Epidermal melanocyte (primary cell): ENCODE data around the gene TOMM40.
"Not testable (repeated sequence)": the region's sequence is repeated elsewhere in the genome, so short reads cannot be mapped to it uniquely, and the experiment has no call there.

Experiments used
- DNase-seq: peaks from one replicate; pipeline ENCODE4 v3.0.0; 2011; ENCODE audit warnings: low spot score; ENCODE audit not compliant: insufficient read length

TOMM40 gene

DNA sequence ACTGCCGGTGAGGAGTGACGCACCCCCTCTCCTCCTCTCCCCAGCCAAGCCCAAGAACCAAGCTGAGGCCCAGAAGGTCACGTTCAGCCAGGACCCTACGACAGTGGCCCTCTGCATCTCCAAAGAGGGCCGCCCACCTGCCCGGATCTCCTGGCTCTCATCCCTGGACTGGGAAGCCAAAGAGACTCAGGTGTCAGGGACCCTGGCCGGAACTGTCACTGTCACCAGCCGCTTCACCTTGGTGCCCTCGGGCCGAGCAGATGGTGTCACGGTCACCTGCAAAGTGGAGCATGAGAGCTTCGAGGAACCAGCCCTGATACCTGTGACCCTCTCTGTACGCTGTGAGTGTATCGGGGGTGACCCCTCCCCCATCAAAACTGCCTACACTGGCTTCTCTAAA, 19.2 kb upstream of the TOMM40 start:
- no peak for DNase-seq

DNA sequence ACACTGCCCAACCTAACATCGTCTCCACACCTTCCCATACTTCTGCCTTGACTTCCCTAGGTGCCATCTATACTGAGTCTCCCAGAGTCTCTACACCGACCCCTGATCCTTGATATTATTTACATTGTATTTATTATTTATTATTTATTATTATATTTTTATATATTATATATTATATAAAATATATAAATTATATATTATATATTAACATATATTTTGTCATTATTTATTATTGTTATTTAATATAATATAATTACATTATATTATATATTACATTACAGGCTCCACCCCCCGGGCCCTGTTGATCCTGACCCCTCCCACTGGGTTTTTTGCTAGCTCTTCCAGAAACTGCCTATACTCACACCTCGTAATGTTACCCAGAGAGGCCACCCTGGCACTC, 18.4 kb upstream of the TOMM40 start:
- DNase-seq: no peak

DNA sequence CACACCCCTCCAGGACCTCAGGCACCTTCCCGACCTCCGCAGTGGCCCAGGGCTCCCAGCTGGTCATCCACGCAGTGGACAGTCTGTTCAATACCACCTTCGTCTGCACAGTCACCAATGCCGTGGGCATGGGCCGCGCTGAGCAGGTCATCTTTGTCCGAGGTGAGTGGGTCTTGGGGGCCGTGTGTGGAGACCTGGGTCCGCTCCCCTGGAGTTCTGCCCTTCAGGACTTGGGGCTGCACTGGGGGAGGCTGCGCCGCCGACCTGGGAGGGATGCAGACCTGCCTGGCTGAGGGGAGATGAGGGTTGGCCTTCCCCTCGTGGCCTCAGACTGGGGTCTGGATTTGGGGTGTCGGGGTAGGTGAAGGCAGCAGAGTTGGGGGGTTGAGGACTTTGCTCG, 16.7 kb upstream of the TOMM40 start:
- DNase-seq: no peak

DNA sequence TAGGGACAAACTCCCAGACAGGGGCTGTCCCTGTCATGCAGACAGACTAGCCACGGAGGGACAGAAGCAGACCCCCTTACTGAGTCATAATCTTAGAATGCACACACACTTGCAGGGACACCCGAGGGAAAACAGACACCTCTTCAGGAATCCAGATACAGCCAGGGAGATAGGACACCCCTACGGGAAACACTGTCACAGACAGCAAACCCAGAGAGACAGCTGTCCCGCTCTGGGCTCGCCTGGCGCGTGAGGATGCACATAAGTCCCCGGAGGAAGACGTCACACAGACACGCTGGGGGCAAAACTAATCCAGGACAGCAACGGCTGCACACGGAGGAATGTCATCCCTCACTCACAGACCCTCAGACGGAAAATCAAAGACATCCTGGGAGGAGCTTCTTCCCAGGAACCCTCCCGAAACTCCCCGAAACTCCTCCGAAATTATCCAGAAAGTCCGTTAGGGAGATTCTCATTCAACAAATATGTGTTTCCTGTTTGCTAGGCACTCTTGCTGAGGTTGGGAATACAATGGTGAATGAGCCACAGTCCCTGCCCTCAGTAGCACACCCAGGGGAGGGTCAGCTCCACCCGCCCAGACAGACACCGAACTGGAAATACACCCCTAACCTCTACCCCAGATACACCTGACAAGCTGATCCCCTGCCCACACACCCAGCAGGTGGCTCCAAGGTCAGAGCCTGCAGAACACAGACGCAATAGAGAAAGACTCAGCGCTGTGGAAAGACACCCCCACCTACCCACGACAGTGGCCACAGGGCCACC, 15.2 kb upstream of the TOMM40 start:
- no peak for DNase-seq

DNA sequence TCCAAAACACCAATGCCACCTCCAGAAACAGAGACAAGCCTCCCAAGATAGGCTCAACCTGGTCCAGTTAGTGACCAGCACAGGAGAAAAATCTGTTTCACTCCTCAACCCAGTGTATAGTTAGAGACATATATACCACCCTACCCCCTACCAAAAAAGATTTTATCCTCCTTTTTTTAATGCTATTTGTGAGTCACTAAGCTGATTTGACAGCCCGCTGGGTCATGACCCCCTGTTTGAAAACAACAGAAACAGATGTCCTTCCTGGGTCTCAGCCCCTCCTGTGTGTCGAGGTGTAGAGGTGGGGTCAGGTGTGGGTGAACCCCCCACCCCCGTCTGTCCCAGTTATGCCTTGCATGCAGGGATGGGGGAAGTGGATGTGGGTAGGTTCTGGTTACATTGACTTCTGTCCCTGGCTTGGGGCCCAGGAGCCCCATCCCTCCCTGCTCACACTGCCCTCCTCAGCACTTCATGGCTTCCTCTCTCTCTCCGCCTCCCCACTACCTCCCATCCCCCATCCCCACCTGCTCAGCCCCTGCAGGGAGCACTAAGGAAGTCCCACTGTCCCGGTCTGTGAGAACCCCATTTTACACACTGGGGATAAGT, 14.0 kb upstream of the TOMM40 start:
- DNase-seq: no peak

DNA sequence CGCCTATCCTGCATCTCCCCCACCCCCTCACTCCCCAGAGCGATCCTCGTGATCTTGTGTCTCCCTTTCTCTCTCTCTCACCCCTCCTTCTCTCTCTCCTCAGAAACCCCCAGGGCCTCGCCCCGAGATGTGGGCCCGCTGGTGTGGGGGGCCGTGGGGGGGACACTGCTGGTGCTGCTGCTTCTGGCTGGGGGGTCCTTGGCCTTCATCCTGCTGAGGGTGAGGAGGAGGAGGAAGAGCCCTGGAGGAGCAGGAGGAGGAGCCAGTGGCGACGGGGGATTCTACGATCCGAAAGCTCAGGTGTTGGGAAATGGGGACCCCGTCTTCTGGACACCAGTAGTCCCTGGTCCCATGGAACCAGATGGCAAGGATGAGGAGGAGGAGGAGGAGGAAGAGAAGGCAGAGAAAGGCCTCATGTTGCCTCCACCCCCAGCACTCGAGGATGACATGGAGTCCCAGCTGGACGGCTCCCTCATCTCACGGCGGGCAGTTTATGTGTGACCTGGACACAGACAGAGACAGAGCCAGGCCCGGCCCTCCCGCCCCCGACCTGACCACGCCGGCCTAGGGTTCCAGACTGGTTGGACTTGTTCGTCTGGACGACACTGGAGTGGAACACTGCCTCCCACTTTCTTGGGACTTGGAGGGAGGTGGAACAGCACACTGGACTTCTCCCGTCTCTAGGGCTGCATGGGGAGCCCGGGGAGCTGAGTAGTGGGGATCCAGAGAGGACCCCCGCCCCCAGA, 12.8 kb upstream of the TOMM40 start:
- no peak for DNase-seq

DNA sequence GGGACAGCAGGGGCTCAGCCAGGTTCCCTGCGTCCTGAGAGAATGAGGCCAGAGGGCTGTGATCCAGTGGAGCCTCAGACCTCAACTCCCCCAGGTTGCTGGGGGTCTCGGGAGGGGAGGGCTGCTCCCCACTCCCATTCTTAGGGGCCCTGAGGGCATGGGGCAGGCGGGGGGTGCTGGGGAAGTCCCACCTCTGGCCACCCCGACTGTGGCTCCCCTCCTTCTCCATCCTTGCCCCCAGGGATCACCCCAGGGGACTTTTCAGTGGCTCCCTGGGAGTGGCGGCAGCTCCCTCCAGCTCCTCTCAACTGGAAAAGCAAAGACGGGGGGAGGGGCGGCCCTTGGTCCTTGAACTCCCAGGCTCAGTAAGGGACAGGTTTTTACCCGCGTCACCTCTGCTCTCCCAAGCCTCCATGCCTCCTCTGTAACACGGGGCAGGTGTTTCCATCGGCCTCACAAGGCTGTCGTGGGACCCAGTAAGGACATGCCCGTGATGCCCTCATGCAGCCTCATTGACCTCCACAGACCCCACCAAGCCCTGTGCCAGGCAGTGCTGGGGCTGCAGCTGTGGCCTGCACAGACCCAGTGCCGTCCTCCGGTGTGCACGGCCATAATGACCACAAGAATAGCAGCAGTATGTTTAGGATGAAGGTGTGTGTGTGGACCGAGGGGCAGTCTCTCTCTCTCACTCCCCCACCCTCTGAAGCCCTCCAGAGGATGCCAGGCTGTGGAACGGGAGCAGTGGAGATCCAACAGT, 11.6 kb upstream of the TOMM40 start:
- DNase-seq: no peak

DNA sequence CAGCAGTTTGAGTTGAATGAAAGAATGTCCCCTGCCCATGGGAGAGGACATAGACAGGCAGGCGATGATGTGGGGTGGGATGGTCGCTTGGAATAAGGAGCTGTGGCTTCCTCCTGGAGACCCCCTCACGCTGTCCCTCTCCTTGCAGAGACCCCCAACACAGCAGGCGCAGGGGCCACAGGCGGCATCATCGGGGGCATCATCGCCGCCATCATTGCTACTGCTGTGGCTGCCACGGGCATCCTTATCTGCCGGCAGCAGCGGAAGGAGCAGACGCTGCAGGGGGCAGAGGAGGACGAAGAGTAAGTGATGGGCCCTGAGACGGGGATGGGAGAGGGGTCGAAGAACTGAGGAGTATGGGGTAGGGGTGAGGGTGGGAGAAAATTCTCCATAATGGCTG, 9.0 kb upstream of the TOMM40 start:
- DNase-seq: no peak

DNA sequence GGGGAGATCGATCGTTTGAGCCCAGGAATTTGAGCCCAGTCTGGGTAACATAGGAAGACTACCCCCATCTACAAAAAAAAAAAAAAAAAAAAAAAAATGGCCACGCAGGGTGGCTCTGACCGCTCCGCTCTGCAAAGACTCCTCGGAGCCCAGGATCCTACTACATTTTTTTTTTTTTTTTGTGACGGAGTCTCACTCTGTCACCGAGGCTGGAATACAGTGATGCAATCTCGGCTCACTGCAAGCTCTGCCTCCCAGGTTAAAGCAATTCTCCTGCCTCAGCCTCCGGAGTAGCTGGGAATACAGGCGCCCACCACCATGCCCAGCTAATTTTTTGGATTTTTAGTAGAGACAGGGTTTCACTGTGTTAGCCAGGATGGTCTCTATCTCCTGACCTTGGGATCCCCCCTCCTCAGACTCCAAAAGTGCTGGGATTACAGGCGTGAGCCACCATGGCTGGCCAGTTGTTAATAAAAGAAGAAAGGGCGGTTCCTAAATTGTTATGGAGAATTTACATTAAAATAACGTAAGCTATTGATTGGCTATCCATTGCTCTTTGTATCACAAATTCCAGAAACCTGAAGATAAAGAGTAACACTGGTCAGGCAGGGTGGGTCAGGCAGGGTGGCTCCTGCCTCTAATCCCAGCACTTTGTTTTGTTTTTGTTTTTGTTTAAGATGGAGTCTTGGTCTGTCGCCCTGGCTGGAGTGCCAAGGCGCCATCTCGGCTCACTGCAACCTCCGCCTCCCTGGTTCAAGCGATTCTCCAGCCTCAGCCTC, 8.2 kb upstream of the TOMM40 start:
- not testable (repeated sequence) for DNase-seq

DNA sequence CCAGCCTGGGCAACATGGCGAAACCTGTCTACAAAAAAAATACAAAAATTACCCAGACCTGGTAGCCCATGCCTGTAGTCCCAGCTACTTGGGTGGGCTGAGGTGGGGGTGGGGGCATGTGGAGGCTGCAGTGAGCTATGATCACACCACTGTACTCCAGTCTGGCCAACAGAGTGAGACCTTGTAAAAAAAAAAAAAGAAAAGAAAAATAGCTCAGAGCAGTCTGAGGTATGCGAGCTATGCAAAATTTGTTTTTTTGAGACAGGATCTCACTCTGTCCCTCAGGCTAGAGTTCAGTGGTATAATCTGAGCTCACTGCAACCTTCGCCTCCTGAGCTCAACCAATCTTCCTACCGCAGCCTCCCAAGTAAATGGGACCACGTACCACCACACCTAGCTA, 7.1 kb upstream of the TOMM40 start:
- DNase-seq: no peak

DNA sequence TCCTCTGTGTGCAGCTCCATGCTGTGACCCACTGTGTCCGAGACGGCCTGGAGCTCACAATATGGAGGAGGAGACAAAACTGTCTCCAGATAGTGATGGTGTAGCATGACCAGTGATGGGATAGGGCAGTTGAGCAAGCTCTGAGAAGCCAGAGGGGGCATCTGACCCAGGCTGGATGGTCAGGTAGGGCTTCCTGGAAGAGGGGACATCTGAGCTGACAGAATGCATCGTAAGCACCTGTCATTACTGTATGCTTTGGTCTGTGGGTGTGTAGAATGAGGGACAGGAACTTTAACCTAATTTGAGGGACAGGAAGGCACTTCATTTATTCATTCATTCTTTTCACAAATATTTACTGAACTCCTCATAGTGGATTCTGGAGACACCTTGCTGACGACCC, 6.5 kb upstream of the TOMM40 start:
- no peak for DNase-seq

DNA sequence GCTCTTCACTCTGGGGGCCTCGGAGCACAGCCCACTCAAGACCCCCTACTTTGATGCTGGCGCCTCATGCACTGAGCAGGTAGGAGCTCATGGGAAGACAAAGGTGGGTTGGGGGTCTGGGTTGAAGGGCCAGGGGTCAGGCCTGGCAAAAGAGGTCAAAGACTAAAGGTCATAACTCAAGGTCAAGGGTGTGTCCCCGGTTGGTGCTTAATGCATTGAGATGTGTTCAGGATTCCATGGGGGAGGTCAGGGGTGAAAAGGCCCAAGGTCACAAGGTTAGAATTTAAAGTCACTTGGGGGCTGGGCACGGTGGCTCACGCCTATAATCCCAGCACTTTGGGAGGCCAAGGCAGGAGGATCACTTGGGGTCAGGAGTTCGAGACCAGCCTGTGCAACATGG, 4.9 kb upstream of the TOMM40 start:
- DNase-seq: no peak

DNA sequence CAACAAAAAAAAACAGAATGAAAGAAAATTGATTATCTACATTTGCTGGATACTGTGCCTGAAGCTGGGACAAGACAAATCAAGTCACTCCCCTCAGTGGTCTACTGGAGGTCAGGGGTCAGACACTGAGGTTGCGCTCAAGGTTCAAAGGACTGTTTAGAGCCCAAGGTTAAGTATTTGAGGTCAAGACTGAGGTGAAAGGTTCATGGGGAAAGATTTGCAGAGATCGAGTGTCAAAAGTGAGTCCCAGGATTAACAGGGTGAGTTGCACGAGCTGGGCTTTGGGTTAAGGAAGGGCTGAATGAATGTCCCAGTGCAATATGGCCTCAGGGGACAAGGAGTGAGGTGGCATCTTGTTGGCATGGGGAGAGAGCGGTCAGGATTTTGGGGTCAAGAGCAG, 3.4 kb upstream of the TOMM40 start:
- no peak for DNase-seq

DNA sequence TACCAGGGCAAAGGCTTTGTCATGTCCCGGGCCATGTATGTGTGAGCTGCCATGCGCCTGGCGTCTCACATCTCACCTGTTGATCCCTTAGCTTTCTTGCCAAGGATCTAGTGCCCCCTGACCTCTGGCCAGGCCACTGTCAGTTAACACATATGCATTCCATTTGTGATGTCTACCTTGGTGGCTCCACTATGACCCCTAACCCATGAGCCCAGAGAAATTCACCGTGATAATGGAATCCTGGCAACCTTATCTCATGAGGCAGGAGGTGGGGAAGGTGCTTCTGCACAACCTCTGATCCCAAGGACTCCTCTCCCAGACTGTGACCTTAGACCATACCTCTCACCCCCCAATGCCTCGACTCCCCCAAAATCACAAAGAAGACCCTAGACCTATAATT, 2.7 kb upstream of the TOMM40 start:
- DNase-seq: not testable (repeated sequence)

DNA sequence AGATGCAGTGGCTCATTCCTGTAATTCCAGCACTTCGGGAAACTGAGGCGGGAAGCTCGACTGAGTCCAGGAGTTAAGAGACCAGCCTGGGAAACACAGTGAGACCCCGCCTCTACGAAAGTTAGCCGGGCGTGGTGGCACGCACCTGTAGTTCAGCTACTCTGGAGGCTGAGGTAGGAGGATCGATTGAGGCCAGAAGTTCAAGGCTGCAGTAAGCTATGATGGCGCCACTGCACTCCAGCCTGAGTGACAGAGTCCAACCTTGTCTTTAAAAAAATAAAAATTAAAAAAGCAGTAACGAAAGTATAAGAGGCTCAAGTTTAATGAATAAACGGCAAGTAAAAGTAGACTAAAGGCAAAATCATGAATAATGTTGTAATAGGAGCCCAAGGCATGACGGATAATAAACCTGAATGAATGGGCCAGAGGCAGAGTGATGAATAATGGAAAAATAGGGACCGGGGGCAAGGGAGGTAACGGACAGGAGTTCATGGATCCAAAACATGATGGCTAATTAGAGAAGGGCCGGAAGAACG, 1.2 kb upstream of the TOMM40 start:
- no peak for DNase-seq

DNA sequence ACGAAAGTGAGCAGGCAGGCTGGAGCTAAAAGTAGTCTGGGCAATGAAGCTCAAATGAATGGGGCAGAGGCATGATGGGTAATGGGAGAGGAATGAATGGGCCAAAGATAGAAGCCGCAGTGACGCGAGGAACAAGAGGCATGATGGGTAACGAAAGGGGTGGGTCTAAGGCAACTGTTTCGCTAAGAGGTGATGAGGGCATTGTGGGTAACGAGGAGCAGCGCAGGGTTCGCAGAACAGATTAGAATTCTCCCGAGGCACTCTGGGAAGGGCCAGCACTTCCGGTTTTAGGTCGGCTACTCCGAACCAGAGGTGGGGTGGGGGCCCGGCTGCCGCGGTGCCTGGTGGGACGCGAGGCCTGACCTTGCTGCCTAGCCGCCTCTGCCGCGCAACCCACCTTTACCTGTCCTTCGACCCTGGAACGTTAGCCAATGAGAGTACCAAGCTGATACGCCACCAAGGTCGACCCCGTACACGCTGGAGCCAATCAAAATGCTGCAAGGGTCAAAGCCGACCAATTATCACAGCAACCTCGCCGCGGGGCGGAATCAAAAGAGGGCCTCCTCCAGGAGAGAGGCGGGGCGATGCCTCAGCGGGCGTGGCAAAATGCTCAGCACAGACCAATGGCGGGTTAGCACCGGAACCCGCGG, 563 bp upstream of the TOMM40 start:
- DNase-seq: peak; percentile 97

DNA sequence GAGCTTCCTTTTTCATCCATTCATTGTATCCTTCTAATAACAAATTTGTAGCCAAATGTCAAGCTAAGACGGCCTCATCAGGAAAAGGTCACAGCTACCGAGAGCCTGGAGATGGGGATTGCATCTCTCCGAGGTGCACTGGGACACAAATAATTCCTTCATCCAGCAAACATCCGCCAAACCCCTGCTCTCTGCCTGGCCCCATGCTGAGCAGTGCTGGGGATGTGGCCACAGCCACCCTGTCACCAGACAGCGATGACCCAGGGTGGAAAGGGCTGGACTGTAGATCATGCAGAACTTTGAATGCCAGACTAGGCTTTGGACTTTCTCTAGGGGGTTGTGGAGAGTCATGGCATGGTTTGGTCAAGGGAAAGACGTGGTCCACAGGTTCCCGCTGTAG, 1.9 kb downstream of the TOMM40 start:
- DNase-seq: no peak

DNA sequence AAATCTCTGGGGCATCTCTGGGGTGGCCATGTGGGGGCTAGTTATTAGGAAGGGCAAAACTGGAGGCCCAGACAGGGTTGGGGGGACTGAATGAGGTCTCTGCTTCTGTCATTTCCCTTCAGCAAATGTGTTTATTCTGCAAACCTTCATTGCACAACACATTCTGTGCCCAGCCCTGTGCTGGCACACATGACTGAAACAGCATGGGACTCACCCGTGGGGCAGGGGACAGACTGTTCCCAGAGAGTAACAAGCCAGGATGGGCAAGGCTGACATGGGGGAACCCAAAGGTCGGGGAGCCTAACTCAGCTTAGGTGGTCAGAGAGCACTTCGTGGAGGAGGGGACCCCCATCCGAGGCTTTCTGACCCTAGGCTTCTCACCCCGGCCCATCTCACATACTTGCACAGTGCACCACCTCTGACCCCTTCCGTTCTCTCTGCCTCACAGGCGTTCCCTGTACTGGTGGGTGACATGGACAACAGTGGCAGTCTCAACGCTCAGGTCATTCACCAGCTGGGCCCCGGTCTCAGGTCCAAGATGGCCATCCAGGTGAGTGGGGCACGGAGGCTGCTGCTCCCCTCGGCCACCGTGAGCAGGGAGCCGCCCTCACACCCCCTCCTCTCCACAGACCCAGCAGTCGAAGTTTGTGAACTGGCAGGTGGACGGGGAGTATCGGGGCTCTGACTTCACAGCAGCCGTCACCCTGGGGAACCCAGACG, 2.4 kb downstream of the TOMM40 start:
- no peak for DNase-seq

DNA sequence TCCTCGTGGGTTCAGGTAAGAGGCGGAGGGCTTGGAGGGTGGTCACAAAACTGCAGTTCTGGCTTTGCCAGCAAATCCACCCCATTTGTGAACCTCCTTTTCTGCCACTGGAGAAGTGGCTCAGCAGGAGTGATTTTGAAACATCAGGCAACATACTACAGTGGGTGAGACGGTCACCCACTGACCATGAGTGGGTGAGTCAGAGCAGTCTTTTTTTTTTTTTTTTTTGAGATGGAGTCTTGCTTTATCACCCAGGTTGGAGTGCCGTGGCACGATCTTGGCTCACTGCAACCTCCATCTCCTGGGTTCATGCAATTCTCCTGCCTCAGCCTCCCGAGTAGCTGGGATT, 3.0 kb downstream of the TOMM40 start:
- DNase-seq: no peak

DNA sequence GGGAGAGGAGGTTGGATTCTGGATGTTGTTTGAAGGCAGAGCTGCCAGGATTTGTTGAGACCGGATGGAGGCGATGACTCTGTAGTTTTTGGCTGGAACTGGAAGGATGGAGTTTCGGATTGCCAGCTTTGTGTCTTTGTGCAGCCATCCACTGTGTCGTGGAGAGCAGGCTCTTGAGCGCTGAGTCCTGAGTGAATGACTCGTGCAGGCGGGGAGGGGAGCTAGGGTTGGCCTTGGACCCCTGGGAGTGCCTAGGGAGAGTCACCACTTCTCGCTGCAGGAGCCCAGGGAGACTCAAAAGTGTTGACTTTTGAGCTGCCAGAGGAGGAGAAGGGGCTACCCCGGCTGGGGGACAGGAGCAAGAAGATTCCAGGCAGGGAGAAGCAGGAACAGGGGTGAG, 3.9 kb downstream of the TOMM40 start:
- DNase-seq: no peak
